SU-DHL-6 (cell line): ENCODE data around the gene P3H4.

Source experiments
- H2AFZ ChIP-seq: fragments of 200-600 bp; sonication (generic); 2 replicates; pipeline ENCODE4 v1.6.1; 2014; ENCODE audit warnings: low read depth, mild to moderate bottlenecking, moderate library complexity, mixed read lengths, antibody characterized with exemption, low read length; ENCODE audit not compliant: severe bottlenecking
- H3F3A ChIP-seq: fragments of 200-600 bp; shearing (Covaris generic); 2 replicates; pipeline ENCODE4 v1.6.0; 2016; ENCODE audit warnings: antibody characterized with exemption, mild to moderate bottlenecking; ENCODE audit not compliant: insufficient read depth
- H3K27ac ChIP-seq: fragments of 200-600 bp; sonication (generic); 2 replicates; pipeline ENCODE4 v1.5.1; 2016; ENCODE audit warnings: low read depth, mild to moderate bottlenecking, low read length, moderate library complexity, mixed read lengths
- H3K27me3 ChIP-seq: fragments of 200-600 bp; sonication (generic), shearing (Covaris generic); 2 replicates; pipeline ENCODE4 v1.6.0; 2014; ENCODE audit warnings: mild to moderate bottlenecking, low read length
- H3K36me3 ChIP-seq: fragments of 200-600 bp; sonication (generic); 2 replicates; pipeline ENCODE4 v1.6.1; 2014; ENCODE audit warnings: mild to moderate bottlenecking, low read length, mixed read lengths
- H3K4me2 ChIP-seq: fragments of 300-600, 200-600 bp; shearing (Covaris generic), sonication (generic); 2 replicates; pipeline ENCODE4 v1.6.0; 2014; ENCODE audit warnings: low read length, low read depth, mild to moderate bottlenecking; ENCODE audit not compliant: poor library complexity, severe bottlenecking
- H3K4me3 ChIP-seq: fragments of 200-600 bp; sonication (generic); 2 replicates; pipeline ENCODE4 v1.5.1; 2014; ENCODE audit warnings: antibody characterized with exemption, low read length, mild to moderate bottlenecking, mixed read lengths; ENCODE audit not compliant: insufficient read depth, poor library complexity, severe bottlenecking
- H3K79me2 ChIP-seq: fragments of 200-600 bp; sonication (generic); 2 replicates; pipeline ENCODE4 v1.6.1; 2014; ENCODE audit warnings: mild to moderate bottlenecking, low read length, moderate library complexity; ENCODE audit not compliant: insufficient read depth
- H3K9ac ChIP-seq: fragments of 200-600 bp; sonication (generic); 2 replicates; pipeline ENCODE4 v1.7.0; 2014; ENCODE audit warnings: mild to moderate bottlenecking, low read length
- H3K9me2 ChIP-seq: fragments of 200-600 bp; sonication (generic); replicated peaks from 2 replicates; pipeline ENCODE4 v1.6.1; 2014; ENCODE audit warnings: low read length; ENCODE audit not compliant: insufficient read depth
- H3K9me3 ChIP-seq: fragments of 200-600 bp; sonication (generic); 2 replicates; pipeline ENCODE4 v1.6.1; 2014; ENCODE audit warnings: low read length, mixed read lengths; ENCODE audit not compliant: insufficient read depth
- H4K20me1 ChIP-seq: fragments of 200-600 bp; sonication (generic); 2 replicates; pipeline ENCODE4 v1.6.1; 2014; ENCODE audit warnings: low read depth, mild to moderate bottlenecking, antibody characterized with exemption, low read length, moderate library complexity, mixed read lengths
- EZH2phosphoT487 ChIP-seq: fragments of 200-600 bp; sonication (generic), shearing (Covaris generic); conservative IDR thresholded peaks from 2 replicates; pipeline ENCODE4 v1.6.1; 2018; ENCODE audit warnings: mild to moderate bottlenecking, antibody characterized with exemption, low read length, moderate library complexity, mixed read lengths
- TF ChIP-seq, protein P1 (sequence below): fragments of 200-600 bp; sonication (generic); IDR thresholded peaks from one replicate; pipeline ENCODE4 v1.5.1; 2017; ENCODE audit warnings: antibody characterized with exemption, mild to moderate bottlenecking, low read length, moderate library complexity; ENCODE audit not compliant: insufficient read depth, poor library complexity, severe bottlenecking

P3H4 gene

GRCh38 chr17:41763327-41763726, 48.4 kb downstream of the P3H4 start:
- no peak overlapping the region for H2AFZ ChIP-seq
- no peaks in the 10 kb centered on the region for H3K27me3 ChIP-seq
- no peaks in the 10 kb centered on the region for H3K9me2 ChIP-seq
- no peaks in the 10 kb centered on the region for H3K36me3 ChIP-seq
- H3K9me3 ChIP-seq = no peaks in the 10 kb centered on the region
- H3F3A ChIP-seq = no peaks in the 10 kb centered on the region
- no peaks in the 10 kb centered on the region for H4K20me1 ChIP-seq
- TF ChIP-seq, protein P1, sequence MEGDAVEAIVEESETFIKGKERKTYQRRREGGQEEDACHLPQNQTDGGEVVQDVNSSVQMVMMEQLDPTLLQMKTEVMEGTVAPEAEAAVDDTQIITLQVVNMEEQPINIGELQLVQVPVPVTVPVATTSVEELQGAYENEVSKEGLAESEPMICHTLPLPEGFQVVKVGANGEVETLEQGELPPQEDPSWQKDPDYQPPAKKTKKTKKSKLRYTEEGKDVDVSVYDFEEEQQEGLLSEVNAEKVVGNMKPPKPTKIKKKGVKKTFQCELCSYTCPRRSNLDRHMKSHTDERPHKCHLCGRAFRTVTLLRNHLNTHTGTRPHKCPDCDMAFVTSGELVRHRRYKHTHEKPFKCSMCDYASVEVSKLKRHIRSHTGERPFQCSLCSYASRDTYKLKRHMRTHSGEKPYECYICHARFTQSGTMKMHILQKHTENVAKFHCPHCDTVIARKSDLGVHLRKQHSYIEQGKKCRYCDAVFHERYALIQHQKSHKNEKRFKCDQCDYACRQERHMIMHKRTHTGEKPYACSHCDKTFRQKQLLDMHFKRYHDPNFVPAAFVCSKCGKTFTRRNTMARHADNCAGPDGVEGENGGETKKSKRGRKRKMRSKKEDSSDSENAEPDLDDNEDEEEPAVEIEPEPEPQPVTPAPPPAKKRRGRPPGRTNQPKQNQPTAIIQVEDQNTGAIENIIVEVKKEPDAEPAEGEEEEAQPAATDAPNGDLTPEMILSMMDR = no peak
- no peak overlapping the region for H3K9ac ChIP-seq
- no peak overlapping the region for H3K4me3 ChIP-seq
- no peak overlapping the region for H3K27ac ChIP-seq
- no peaks in the 10 kb centered on the region for H3K79me2 ChIP-seq
- H3K4me2 ChIP-seq = no peak overlapping the region

GRCh38 chr17:41762841-41763240, 48.9 kb downstream of the P3H4 start:
- Histone ChIP-seq H3K9ac (no peak overlapping the region), H4K20me1 (no peaks in the 10 kb centered on the region), H3K27ac (no peak overlapping the region), H3K4me2 (no peak overlapping the region), H3K36me3 (no peaks in the 10 kb centered on the region), H2AFZ (no peak overlapping the region), H3K9me2 (no peaks in the 10 kb centered on the region), H3K9me3 (no peaks in the 10 kb centered on the region), H3K4me3 (no peak overlapping the region), H3K27me3 (no peaks in the 10 kb centered on the region), H3F3A (no peaks in the 10 kb centered on the region), H3K79me2 (no peaks in the 10 kb centered on the region)
- TF ChIP-seq EZH2phosphoT487 = no peak
- TF ChIP-seq, protein P1 = no peak

DNA sequence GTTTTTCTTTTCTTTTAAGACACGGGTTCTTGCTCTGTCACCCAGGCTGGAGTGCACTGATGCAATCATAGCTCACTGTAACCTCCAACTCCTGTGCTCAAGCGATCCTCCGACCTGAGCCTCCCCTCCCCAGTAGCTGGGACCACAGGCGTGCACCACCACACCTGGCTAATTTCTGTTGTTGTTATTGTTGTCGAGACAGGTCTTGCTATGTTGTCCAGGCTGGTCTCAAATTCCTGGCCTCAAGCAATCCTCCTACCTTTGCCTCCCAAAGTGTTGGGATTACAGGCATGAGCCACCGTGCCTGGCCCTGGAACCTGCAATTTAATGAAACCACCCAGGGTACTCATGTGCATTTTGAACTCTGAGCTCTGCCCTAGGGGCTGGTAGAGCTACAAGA, 49.4 kb downstream of the P3H4 start:
- H3K27me3 ChIP-seq = no peaks in the 10 kb centered on the region
- H3K4me2 ChIP-seq = no peak overlapping the region
- no peaks in the 10 kb centered on the region for H3K79me2 ChIP-seq
- no peak overlapping the region for H3K27ac ChIP-seq
- no peak overlapping the region for H3K9ac ChIP-seq
- H3K9me2 ChIP-seq = no peaks in the 10 kb centered on the region
- H3K9me3 ChIP-seq = no peaks in the 10 kb centered on the region
- H3K4me3 ChIP-seq = no peak overlapping the region
- no peaks in the 10 kb centered on the region for H4K20me1 ChIP-seq
- TF ChIP-seq EZH2phosphoT487 = no peak
- TF ChIP-seq, protein P1 = no peak
- no peaks in the 10 kb centered on the region for H3F3A ChIP-seq
- H2AFZ ChIP-seq = no peak overlapping the region
- H3K36me3 ChIP-seq = no peaks in the 10 kb centered on the region

- TF ChIP-seq, protein P1 = no peak
- no peak for TF ChIP-seq EZH2phosphoT487
- Histone ChIP-seq H3K4me3 (no peak overlapping the region), H3K4me2 (no peak overlapping the region), H3K9me2 (no peaks in the 10 kb centered on the region), H3F3A (no peaks in the 10 kb centered on the region), H4K20me1 (no peaks in the 10 kb centered on the region), H3K9me3 (no peaks in the 10 kb centered on the region), H2AFZ (no peak overlapping the region), H3K27ac (no peak overlapping the region), H3K9ac (no peak overlapping the region), H3K27me3 (no peaks in the 10 kb centered on the region), H3K36me3 (no peaks in the 10 kb centered on the region), H3K79me2 (no peaks in the 10 kb centered on the region)
Observed at GRCh38 chr17:41760878-41761277, 50.9 kb downstream of the P3H4 start.
